SH-SY5Y (cell line): ENCODE measurements around the gene GCG.

Source experiments
- GATA2 ChIP-seq: IDR thresholded peaks from 2 replicates; pipeline ENCODE4 v1.6.1; 2011; ENCODE audit warnings: mild to moderate bottlenecking, low read depth, low read length
- GATA3 ChIP-seq: IDR thresholded peaks from 2 replicates; pipeline ENCODE4 v1.6.1; 2011; ENCODE audit warnings: low read depth, mild to moderate bottlenecking, low read length, moderate library complexity

GRCh38 chr2:162106746-162107145 is 45.3 kb downstream of the GCG start:
- TF ChIP-seq GATA2 (no peak), GATA3 (no peak)
